Stomach (tissue), 4 donors: Measurements from ENCODE around the gene EFCC1.

Experiments used
- EP300 ChIP-seq: sonication (generic); formaldehyde crosslinking; IDR thresholded peaks from one replicate; pipeline ENCODE4 v1.6.1; 2017; ENCODE audit warnings: antibody characterized with exemption
- POLR2A ChIP-seq, 4 donors: fragments of 450-650 bp; IDR thresholded peaks; one replicate each; pipeline ENCODE4 v1.6.1; 2016; ENCODE audit warnings: antibody characterized with exemption in 4 of 4, control low read depth in 2 of 4, mild to moderate bottlenecking in 1 of 4, moderate library complexity in 1 of 4
- POLR2AphosphoS5 ChIP-seq, 3 donors: sonication (generic); formaldehyde crosslinking; IDR thresholded peaks; one replicate each; pipeline ENCODE4 v1.6.1; 2016; ENCODE audit warnings: antibody characterized with exemption in 3 of 3
- TF ChIP-seq, protein P1 (sequence below), 7 experiments: fragments of 450-650 bp in 4 of 7; fragments of 200-600 bp in 3 of 7; sonication (generic) in 3 of 7; IDR thresholded peaks; one replicate each; pipeline ENCODE4 v1.5.1; 2016 to 2019; ENCODE audit warnings: antibody characterized with exemption in 7 of 7, control low read depth in 2 of 7, mild to moderate bottlenecking in 1 of 7

DNA sequence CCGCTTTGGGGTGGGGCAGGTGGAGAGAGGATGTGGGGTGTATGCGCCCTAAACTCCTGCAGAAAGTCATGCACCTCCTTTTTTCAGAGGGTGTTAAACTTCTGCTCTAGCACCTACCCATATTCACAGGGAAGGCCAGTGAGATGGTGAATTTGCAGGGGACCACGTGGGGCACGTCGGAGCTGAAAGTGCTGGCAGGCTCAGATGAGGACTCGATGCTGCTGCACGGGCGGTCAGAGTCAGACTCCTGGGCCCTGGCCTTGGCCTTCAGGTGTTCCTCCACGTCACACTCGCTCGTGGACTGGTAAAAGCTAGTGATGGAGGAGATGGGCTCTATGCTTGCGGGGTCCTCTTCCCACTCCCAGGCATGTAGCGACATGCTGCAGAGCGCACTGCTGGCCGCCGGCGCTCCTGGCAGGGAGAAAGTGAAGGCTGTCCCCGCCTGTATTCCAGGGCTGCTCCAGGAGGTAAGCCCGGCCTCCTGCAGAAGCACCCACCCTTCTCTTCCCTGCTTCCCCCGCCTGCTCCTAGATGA, 8.1 kb upstream of the EFCC1 start:
- TF ChIP-seq, protein P1, sequence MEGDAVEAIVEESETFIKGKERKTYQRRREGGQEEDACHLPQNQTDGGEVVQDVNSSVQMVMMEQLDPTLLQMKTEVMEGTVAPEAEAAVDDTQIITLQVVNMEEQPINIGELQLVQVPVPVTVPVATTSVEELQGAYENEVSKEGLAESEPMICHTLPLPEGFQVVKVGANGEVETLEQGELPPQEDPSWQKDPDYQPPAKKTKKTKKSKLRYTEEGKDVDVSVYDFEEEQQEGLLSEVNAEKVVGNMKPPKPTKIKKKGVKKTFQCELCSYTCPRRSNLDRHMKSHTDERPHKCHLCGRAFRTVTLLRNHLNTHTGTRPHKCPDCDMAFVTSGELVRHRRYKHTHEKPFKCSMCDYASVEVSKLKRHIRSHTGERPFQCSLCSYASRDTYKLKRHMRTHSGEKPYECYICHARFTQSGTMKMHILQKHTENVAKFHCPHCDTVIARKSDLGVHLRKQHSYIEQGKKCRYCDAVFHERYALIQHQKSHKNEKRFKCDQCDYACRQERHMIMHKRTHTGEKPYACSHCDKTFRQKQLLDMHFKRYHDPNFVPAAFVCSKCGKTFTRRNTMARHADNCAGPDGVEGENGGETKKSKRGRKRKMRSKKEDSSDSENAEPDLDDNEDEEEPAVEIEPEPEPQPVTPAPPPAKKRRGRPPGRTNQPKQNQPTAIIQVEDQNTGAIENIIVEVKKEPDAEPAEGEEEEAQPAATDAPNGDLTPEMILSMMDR (IDR thresholded peaks at IDR 0.05), result no peak
- TF ChIP-seq POLR2AphosphoS5 (IDR thresholded peaks at IDR 0.05) (no peak), POLR2A (IDR thresholded peaks at IDR 0.05) (no peak), EP300 (no peak)
